Transverse colon (tissue), 4 donors: ENCODE results near the gene NPR1.

ENCODE experiments used
- EP300 ChIP-seq: sonication (generic); formaldehyde crosslinking; IDR thresholded peaks from one replicate; pipeline ENCODE4 v1.6.1; 2017; ENCODE audit warnings: antibody characterized with exemption, low read depth
- POLR2A ChIP-seq: fragments of 450-650 bp; IDR thresholded peaks from one replicate; pipeline ENCODE4 v1.6.1; 2016; ENCODE audit warnings: antibody characterized with exemption, mild to moderate bottlenecking, moderate library complexity
- POLR2AphosphoS5 ChIP-seq, 3 donors: sonication (generic); formaldehyde crosslinking; IDR thresholded peaks; one replicate each; pipeline ENCODE4 v1.6.1; 2016; ENCODE audit warnings: antibody characterized with exemption in 3 of 3
- TF ChIP-seq, protein P1 (sequence below), 5 experiments: fragments of 200-600 bp in 3 of 5; fragments of 450-650 bp in 2 of 5; sonication (generic) in 3 of 5; IDR thresholded peaks; 1 replicate in 2 of 5; 2 replicates in 3 of 5; pipeline ENCODE4 v1.5.1; 2016 to 2017; ENCODE audit warnings: antibody characterized with exemption in 5 of 5, inconsistent platforms in 3 of 5, mild to moderate bottlenecking in 2 of 5, moderate library complexity in 1 of 5

DNA sequence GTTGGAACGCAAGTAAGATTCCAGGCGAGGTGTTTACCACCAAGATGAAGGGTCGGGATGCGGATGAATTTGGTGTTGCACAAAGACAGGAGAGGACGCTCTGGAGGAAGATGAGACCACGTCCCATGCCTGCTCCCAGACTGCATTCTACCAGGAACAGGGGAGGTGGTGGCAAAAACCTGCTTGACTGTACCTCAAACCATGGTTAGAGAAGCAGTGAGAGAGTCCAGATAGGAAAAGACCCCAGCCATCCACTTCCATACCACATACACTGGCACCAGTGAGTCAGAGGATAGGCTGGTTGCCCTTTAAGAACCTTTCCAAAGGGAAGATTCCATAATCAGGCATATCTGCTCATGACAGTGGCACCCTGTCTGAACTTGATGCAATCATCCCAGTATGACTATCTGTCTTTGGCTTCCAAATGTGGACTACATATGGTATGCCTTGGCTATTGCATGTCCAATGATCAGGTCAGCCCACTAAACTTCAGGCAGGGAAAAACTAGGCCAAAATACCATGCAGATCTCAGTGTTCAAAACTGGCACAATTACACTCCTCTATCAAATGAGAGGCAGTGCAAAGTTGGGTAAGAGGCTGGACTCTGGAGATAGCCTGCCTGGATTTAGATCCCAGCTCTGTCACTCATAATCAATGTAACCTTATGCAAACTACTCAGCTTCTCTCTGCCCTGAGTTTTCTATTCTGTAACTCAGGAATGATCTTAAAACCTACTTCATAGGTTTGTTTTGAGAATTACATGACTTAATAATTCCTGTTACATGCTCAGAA is 20.6 kb downstream of the NPR1 start:
- TF ChIP-seq, protein P1, sequence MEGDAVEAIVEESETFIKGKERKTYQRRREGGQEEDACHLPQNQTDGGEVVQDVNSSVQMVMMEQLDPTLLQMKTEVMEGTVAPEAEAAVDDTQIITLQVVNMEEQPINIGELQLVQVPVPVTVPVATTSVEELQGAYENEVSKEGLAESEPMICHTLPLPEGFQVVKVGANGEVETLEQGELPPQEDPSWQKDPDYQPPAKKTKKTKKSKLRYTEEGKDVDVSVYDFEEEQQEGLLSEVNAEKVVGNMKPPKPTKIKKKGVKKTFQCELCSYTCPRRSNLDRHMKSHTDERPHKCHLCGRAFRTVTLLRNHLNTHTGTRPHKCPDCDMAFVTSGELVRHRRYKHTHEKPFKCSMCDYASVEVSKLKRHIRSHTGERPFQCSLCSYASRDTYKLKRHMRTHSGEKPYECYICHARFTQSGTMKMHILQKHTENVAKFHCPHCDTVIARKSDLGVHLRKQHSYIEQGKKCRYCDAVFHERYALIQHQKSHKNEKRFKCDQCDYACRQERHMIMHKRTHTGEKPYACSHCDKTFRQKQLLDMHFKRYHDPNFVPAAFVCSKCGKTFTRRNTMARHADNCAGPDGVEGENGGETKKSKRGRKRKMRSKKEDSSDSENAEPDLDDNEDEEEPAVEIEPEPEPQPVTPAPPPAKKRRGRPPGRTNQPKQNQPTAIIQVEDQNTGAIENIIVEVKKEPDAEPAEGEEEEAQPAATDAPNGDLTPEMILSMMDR (IDR thresholded peaks at IDR 0.05), result no peak
- no peak for TF ChIP-seq POLR2A
- TF ChIP-seq POLR2AphosphoS5 (IDR thresholded peaks at IDR 0.05), result no peak
- no peak for TF ChIP-seq EP300
